ENCODE data around the gene TLE7.

- TF ChIP-seq, protein P1, sequence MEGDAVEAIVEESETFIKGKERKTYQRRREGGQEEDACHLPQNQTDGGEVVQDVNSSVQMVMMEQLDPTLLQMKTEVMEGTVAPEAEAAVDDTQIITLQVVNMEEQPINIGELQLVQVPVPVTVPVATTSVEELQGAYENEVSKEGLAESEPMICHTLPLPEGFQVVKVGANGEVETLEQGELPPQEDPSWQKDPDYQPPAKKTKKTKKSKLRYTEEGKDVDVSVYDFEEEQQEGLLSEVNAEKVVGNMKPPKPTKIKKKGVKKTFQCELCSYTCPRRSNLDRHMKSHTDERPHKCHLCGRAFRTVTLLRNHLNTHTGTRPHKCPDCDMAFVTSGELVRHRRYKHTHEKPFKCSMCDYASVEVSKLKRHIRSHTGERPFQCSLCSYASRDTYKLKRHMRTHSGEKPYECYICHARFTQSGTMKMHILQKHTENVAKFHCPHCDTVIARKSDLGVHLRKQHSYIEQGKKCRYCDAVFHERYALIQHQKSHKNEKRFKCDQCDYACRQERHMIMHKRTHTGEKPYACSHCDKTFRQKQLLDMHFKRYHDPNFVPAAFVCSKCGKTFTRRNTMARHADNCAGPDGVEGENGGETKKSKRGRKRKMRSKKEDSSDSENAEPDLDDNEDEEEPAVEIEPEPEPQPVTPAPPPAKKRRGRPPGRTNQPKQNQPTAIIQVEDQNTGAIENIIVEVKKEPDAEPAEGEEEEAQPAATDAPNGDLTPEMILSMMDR (IDR thresholded peaks at IDR 0.05) = no peak
- no peak for TF ChIP-seq POLR2A (IDR thresholded peaks at IDR 0.05)
Observed at GRCh38 chr16:71430744-71431143, 11.1 kb downstream of the TLE7 start.

Data from heart left ventricle (tissue), 13 donors.